GM23338 (cell line): ENCODE data around the gene ZNF23. TPM values are rescaled to one million over a fixed set of nuclear protein-coding genes. Genes with fewer than 3 reads are reported as not detected.

Experiments
- ATAC-seq: fragments of 200-7000 bp; cut with Tn5 transposase; 3 replicates; pipeline ENCODE4 v1.9.1; 2020
- DNase-seq: peaks from one replicate; pipeline ENCODE4 v3.0.0-alpha.2; 2015; ENCODE audit warnings: low spot score
- H2AFZ ChIP-seq: fragments of 200-600 bp; sonication (generic); 2 replicates; pipeline ENCODE4 v1.8.0; 2016; ENCODE audit warnings: antibody characterized with exemption, mild to moderate bottlenecking, moderate library complexity
- H3F3A ChIP-seq: fragments of 200-600 bp; sonication (generic); replicated peaks from 2 replicates; pipeline ENCODE4 v1.8.0; 2017; ENCODE audit warnings: antibody characterized with exemption, mixed run types, low read depth
- H3K27ac ChIP-seq: fragments of 200-600 bp; sonication (generic); 2 replicates; pipeline ENCODE4 v1.6.1; 2016; ENCODE audit warnings: low read depth
- H3K27me3 ChIP-seq: fragments of 200-600 bp; sonication (generic); 2 replicates; pipeline ENCODE4 v1.8.0; 2016; ENCODE audit warnings: mild to moderate bottlenecking, mixed run types, moderate library complexity; ENCODE audit not compliant: insufficient read depth
- H3K36me3 ChIP-seq: fragments of 200-600 bp; sonication (generic); 2 replicates; pipeline ENCODE4 v1.8.0; 2016; ENCODE audit warnings: mild to moderate bottlenecking; ENCODE audit not compliant: insufficient read depth
- H3K4me1 ChIP-seq: fragments of 200-600 bp; sonication (generic); 2 replicates; pipeline ENCODE4 v1.8.0; 2016; ENCODE audit warnings: mild to moderate bottlenecking, moderate library complexity; ENCODE audit not compliant: insufficient read depth
- H3K4me2 ChIP-seq: fragments of 200-600 bp; sonication (generic); 2 replicates; pipeline ENCODE4 v1.7.1; 2017; ENCODE audit warnings: mixed run types
- H3K4me3 ChIP-seq: fragments of 200-600 bp; sonication (generic); 2 replicates; pipeline ENCODE4 v1.6.1; 2016; ENCODE audit warnings: mixed run types
- H3K79me2 ChIP-seq: fragments of 200-600 bp; sonication (generic); replicated peaks from 2 replicates; pipeline ENCODE4 v1.8.0; 2017; ENCODE audit warnings: mild to moderate bottlenecking; ENCODE audit not compliant: insufficient read depth
- H3K9me2 ChIP-seq: fragments of 200-600 bp; sonication (generic); 2 replicates; pipeline ENCODE4 v1.8.0; 2017; ENCODE audit not compliant: insufficient read depth
- H4K20me1 ChIP-seq: fragments of 200-600 bp; sonication (generic); replicated peaks from 2 replicates; pipeline ENCODE4 v1.8.0; 2017; ENCODE audit warnings: mild to moderate bottlenecking; ENCODE audit not compliant: insufficient read depth
- H3K27ac Mint-ChIP-seq: 2 replicates; pipeline ENCODE4 v1.8.0; 2020; ENCODE audit warnings: inconsistent platforms, mild to moderate bottlenecking, moderate library complexity, mixed read lengths
- H3K27me3 Mint-ChIP-seq: 3 replicates; pipeline ENCODE4 v1.8.0; 2022; ENCODE audit warnings: low read depth, mild to moderate bottlenecking, moderate library complexity, mixed read lengths, inconsistent platforms; ENCODE audit not compliant: insufficient read depth, poor library complexity
- H3K36me3 Mint-ChIP-seq: 3 replicates; pipeline ENCODE4 v1.8.0; 2021; ENCODE audit warnings: low read depth, mild to moderate bottlenecking, inconsistent platforms, moderate library complexity, mixed read lengths
- H3K4me1 Mint-ChIP-seq: 3 replicates; pipeline ENCODE4 v1.8.0; 2020; ENCODE audit warnings: mild to moderate bottlenecking, inconsistent platforms, mixed read lengths
- H3K4me3 Mint-ChIP-seq: 3 replicates; pipeline ENCODE4 v1.8.0; 2021; ENCODE audit warnings: moderate library complexity, mild to moderate bottlenecking, inconsistent platforms, mixed read lengths
- H3K9me3 Mint-ChIP-seq: 3 replicates; pipeline ENCODE4 v1.8.0; 2020; ENCODE audit warnings: moderate library complexity, mild to moderate bottlenecking, inconsistent platforms, mixed read lengths
- CREB1 ChIP-seq: fragments of 250-450 bp; sonication (Bioruptor Pico); IDR thresholded peaks from 2 replicates; pipeline ENCODE4 v1.5.0; 2020; ENCODE audit warnings: low read depth, mild to moderate bottlenecking, moderate library complexity
- EZH2 ChIP-seq: fragments of 200-600 bp; sonication (generic); IDR thresholded peaks from one replicate; pipeline ENCODE4 v1.8.0; 2017; ENCODE audit warnings: antibody characterized with exemption, mild to moderate bottlenecking, low read depth; ENCODE audit not compliant: unreplicated experiment
- EZH2phosphoT487 ChIP-seq: fragments of 200-600 bp; sonication (generic); IDR thresholded peaks from one replicate; pipeline ENCODE4 v1.8.1; 2018; ENCODE audit warnings: antibody characterized with exemption; ENCODE audit not compliant: unreplicated experiment
- JUNB ChIP-seq: IDR thresholded peaks from one replicate; pipeline ENCODE4 v1.6.1; 2016; ENCODE audit warnings: antibody characterized with exemption; ENCODE audit not compliant: unreplicated experiment
- NANOG ChIP-seq: IDR thresholded peaks from 2 replicates; pipeline ENCODE4 v1.6.1; 2016; ENCODE audit warnings: antibody characterized with exemption, borderline replicate concordance
- POLR2AphosphoS5 ChIP-seq: IDR thresholded peaks from 2 replicates; pipeline ENCODE4 v1.6.1; 2016; ENCODE audit warnings: antibody characterized with exemption, low read depth
- STAT1 ChIP-seq: IDR thresholded peaks from one replicate; pipeline ENCODE4 v1.6.1; 2016; ENCODE audit warnings: antibody characterized with exemption; ENCODE audit not compliant: unreplicated experiment
- ZNF114 ChIP-seq: fragments of 250-450 bp; sonication (Bioruptor Pico); IDR thresholded peaks from 2 replicates; pipeline ENCODE4 v1.5.0; 2020; ENCODE audit warnings: mild to moderate bottlenecking, moderate library complexity
- ZNF331 ChIP-seq: fragments of 250-450 bp; sonication (Bioruptor Pico); IDR thresholded peaks from 2 replicates; pipeline ENCODE4 v1.5.0; 2020; ENCODE audit warnings: low read depth, mild to moderate bottlenecking, moderate library complexity
- ZNF462 ChIP-seq: fragments of 250-450 bp; sonication (Bioruptor Pico); IDR thresholded peaks from 2 replicates; pipeline ENCODE4 v1.5.0; 2020; ENCODE audit warnings: mild to moderate bottlenecking, moderate library complexity
- polyA plus RNA-seq: library from polyadenylated mRNA; unstranded; fragments of >200 nt; fragmentation: Nextera tagmentation; extraction: Ambion mirVana; gene quantifications from 2 replicates; pipeline ENCODE4 v1.2.1, GENCODE V29; 2016
- total RNA-seq: library from RNA; depleted of rRNA; stranded (reverse); fragments of >200 nt; shearing (Covaris generic); gene quantifications from 2 replicates; pipeline ENCODE4 v1.2.3, GENCODE V29; 2014
- TF ChIP-seq, protein P1 (sequence below): IDR thresholded peaks from one replicate; pipeline ENCODE4 v1.6.1; 2018; ENCODE audit warnings: antibody characterized with exemption; ENCODE audit not compliant: unreplicated experiment
- TF ChIP-seq, protein P2 (sequence below): IDR thresholded peaks from 2 replicates; pipeline ENCODE4 v1.6.1; 2016; ENCODE audit warnings: antibody characterized with exemption

The ZNF23 gene
- total and polyA plus RNA-seq, 2 experiments from 2014 or later: 8.4 to 8.8 TPM

- TF ChIP-seq, protein P1, sequence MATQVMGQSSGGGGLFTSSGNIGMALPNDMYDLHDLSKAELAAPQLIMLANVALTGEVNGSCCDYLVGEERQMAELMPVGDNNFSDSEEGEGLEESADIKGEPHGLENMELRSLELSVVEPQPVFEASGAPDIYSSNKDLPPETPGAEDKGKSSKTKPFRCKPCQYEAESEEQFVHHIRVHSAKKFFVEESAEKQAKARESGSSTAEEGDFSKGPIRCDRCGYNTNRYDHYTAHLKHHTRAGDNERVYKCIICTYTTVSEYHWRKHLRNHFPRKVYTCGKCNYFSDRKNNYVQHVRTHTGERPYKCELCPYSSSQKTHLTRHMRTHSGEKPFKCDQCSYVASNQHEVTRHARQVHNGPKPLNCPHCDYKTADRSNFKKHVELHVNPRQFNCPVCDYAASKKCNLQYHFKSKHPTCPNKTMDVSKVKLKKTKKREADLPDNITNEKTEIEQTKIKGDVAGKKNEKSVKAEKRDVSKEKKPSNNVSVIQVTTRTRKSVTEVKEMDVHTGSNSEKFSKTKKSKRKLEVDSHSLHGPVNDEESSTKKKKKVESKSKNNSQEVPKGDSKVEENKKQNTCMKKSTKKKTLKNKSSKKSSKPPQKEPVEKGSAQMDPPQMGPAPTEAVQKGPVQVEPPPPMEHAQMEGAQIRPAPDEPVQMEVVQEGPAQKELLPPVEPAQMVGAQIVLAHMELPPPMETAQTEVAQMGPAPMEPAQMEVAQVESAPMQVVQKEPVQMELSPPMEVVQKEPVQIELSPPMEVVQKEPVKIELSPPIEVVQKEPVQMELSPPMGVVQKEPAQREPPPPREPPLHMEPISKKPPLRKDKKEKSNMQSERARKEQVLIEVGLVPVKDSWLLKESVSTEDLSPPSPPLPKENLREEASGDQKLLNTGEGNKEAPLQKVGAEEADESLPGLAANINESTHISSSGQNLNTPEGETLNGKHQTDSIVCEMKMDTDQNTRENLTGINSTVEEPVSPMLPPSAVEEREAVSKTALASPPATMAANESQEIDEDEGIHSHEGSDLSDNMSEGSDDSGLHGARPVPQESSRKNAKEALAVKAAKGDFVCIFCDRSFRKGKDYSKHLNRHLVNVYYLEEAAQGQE: no peak
- TF ChIP-seq JUNB: no peak
Observed at GRCh38 chr16:71492786-71493185, 30.7 kb upstream of the ZNF23 start (continued).

DNA sequence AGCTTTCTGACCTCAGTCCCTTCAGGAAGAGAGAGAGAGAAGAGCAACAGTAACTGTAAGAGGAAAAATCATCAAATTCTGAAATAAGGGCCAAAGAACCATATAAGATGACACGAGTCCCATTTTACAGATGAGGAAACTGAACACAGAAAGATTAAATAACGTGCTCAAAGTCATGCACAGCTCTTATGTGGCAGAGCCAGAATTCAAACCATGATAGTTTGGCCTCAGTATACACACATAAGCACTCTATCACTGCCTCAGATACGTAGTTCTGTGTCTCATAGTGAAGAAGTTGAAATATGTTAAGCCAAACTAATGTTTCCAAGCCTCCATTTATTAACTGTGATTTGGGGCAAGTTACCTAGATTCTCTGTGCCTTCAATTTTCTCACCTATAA is 29.0 kb upstream of the ZNF23 start:
- H3K9me2 ChIP-seq: no peaks in the 10 kb centered on the region
- no peaks in the 10 kb centered on the region for H3K4me1 Mint-ChIP-seq
- no peak overlapping the region for H3K27ac Mint-ChIP-seq
- no peak overlapping the region for H2AFZ ChIP-seq
- ATAC-seq (no peak), DNase-seq (no peak)
- H3F3A ChIP-seq: no peaks in the 10 kb centered on the region
- no peak overlapping the region for H3K4me3 Mint-ChIP-seq
- no peaks in the 10 kb centered on the region for H3K4me1 ChIP-seq
- no peak overlapping the region for H3K27ac ChIP-seq
- H3K4me2 ChIP-seq: no peak overlapping the region
- H3K79me2 ChIP-seq: no peaks in the 10 kb centered on the region
- no peaks in the 10 kb centered on the region for H3K27me3 Mint-ChIP-seq
- no peaks in the 10 kb centered on the region for H3K36me3 Mint-ChIP-seq
- H3K36me3 ChIP-seq: no peaks in the 10 kb centered on the region
- no peak overlapping the region for H3K4me3 ChIP-seq
- H3K9me3 Mint-ChIP-seq: no peaks in the 10 kb centered on the region
- H4K20me1 ChIP-seq: no peaks in the 10 kb centered on the region
- no peaks in the 10 kb centered on the region for H3K27me3 ChIP-seq
- TF ChIP-seq POLR2AphosphoS5 (no peak), NANOG (no peak), EZH2 (no peak), ZNF331 (CRISPR knock-in tag) (no peak), STAT1 (no peak), CREB1 (CRISPR knock-in tag) (no peak), EZH2phosphoT487 (no peak), JUNB (no peak), ZNF462 (CRISPR knock-in tag) (no peak), ZNF114 (CRISPR knock-in tag) (no peak)
- TF ChIP-seq, protein P2, sequence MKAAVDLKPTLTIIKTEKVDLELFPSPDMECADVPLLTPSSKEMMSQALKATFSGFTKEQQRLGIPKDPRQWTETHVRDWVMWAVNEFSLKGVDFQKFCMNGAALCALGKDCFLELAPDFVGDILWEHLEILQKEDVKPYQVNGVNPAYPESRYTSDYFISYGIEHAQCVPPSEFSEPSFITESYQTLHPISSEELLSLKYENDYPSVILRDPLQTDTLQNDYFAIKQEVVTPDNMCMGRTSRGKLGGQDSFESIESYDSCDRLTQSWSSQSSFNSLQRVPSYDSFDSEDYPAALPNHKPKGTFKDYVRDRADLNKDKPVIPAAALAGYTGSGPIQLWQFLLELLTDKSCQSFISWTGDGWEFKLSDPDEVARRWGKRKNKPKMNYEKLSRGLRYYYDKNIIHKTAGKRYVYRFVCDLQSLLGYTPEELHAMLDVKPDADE: no peak
- TF ChIP-seq, protein P1: no peak
